CD4-positive, alpha-beta T cell (primary cell): ENCODE data around the gene FGFR3. TPM values are rescaled to one million over a fixed set of nuclear protein-coding genes. Genes with fewer than 3 reads are reported as not detected.

Source experiments
- ATAC-seq: fragments of 200-7000 bp; cut with Tn5 transposase; one replicate; pipeline ENCODE4 v1.10.0; 2022; ENCODE audit warnings: mild to moderate bottlenecking; ENCODE audit not compliant: poor library complexity
- CTCF ChIA-PET: fragments of 350-600 bp; sonication (Branson Sonifier 250); formaldehyde crosslinking; loops from one replicate; lab custom pipeline; 2021; ENCODE audit warnings: antibody characterized with exemption, inconsistent platforms; lab: Charles Lee
- POLR2A ChIA-PET: fragments of 350-600 bp; sonication (Branson Sonifier 250); formaldehyde crosslinking; loops from one replicate; lab custom pipeline; 2021; ENCODE audit warnings: antibody characterized with exemption, inconsistent platforms; lab: Charles Lee
- DNase-seq, 14 experiments: peaks; one replicate each; pipeline ENCODE4 v3.0.0-alpha.2; 2013 to 2020; ENCODE audit warnings: mixed read lengths in 2 of 14
- H3K27ac ChIP-seq, 2 donors: one replicate each; pipeline versions ENCODE4 v1.5.1 to v1.7.0; 2013; ENCODE audit warnings: low read length in 2 of 2, low read depth in 1 of 2, mild to moderate bottlenecking in 1 of 2
- H3K27me3 ChIP-seq, 2 experiments: 1 replicate in 1 of 2; 2 replicates in 1 of 2; pipeline versions ENCODE4 v1.6.1 to v1.7.0; 2013; ENCODE audit warnings: low read length in 2 of 2, control low read depth in 1 of 2, mild to moderate bottlenecking in 1 of 2, moderate library complexity in 1 of 2; ENCODE audit not compliant: insufficient read depth in 2 of 2, control insufficient read depth in 1 of 2
- H3K36me3 ChIP-seq: one replicate; pipeline ENCODE4 v1.6.1; 2013; ENCODE audit warnings: low read length, control low read depth; ENCODE audit not compliant: insufficient read depth
- H3K4me1 ChIP-seq: one replicate; pipeline ENCODE4 v1.6.1; 2013; ENCODE audit warnings: low read length, control low read depth; ENCODE audit not compliant: insufficient read depth
- H3K4me3 ChIP-seq: one replicate; pipeline ENCODE4 v1.5.1; 2013; ENCODE audit warnings: mild to moderate bottlenecking, low read length, moderate library complexity
- H3K9me3 ChIP-seq, 2 experiments: 1 replicate in 1 of 2; 2 replicates in 1 of 2; pipeline versions ENCODE4 v1.6.1 to v1.7.0; 2013; ENCODE audit warnings: low read length in 2 of 2, mild to moderate bottlenecking in 2 of 2, control low read depth in 1 of 2, moderate library complexity in 1 of 2; ENCODE audit not compliant: control insufficient read depth in 1 of 2, insufficient read depth in 1 of 2
- H3K27ac Mint-ChIP-seq: one replicate; pipeline ENCODE4 v1.8.0; 2020; ENCODE audit warnings: mixed read lengths
- H3K27me3 Mint-ChIP-seq: one replicate; pipeline ENCODE4 v1.8.0; 2021; ENCODE audit warnings: mixed read lengths
- H3K36me3 Mint-ChIP-seq: one replicate; pipeline ENCODE4 v1.8.0; 2021; ENCODE audit warnings: low read depth, mixed read lengths
- H3K4me1 Mint-ChIP-seq: one replicate; pipeline ENCODE4 v1.8.0; 2021; ENCODE audit warnings: low read depth, mixed read lengths
- H3K4me3 Mint-ChIP-seq: one replicate; pipeline ENCODE4 v1.8.0; 2020; ENCODE audit warnings: mild to moderate bottlenecking, mixed read lengths
- H3K9me3 Mint-ChIP-seq: one replicate; pipeline ENCODE4 v1.8.0; 2020; ENCODE audit warnings: mixed read lengths
- intact Hi-C, 2 experiments: fragments of 100-400 bp; cut with DNase I in 1 of 2; cut with micrococcal nuclease in 1 of 2; formaldehyde crosslinking; loops; one replicate each; pipeline versions ENCODE4 v1.15.1 to v1.9.0; 2023 to 2025; cut with DNase I, micrococcal nuclease
- total RNA-seq, 174 experiments: library from RNA in 2 of 174; stranded (reverse) in 2 of 174; gene quantifications; one replicate each; pipeline ENCODE4 v1.2.3 and lab custom pipeline; 2021 to 2026
- TF ChIP-seq, protein P1 (sequence below): fragments of 200-600 bp; IDR thresholded peaks from one replicate; pipeline ENCODE4 v1.8.0; 2022; ENCODE audit warnings: antibody characterized with exemption, mild to moderate bottlenecking

FGFR3 gene
- total RNA-seq, 2 experiments from 2014 or later = 0.33 TPM; not detected in 1

- H3K4me3 ChIP-seq = no peak overlapping the region
- Mint-ChIP-seq H3K4me1 (no peaks in the 10 kb centered on the region), H3K27me3 (peaks cover 20% of the 10 kb centered on the region), H3K27ac (no peak overlapping the region), H3K36me3 (no peaks in the 10 kb centered on the region), H3K4me3 (no peak overlapping the region), H3K9me3 (no peaks in the 10 kb centered on the region)
- ChIA-PET POLR2A (no interaction called here), CTCF (interaction anchor here (1.3 kb wide), 1 partner anchor 12 kb away, joined by 3 read pairs; no protein-coding TSS in a partner anchor)
- no peak for DNase-seq
- ATAC-seq = no peak
- H3K27ac ChIP-seq = no peak overlapping the region
- peaks cover 0 to 6% of the 10 kb centered on the region in 2 experiments for H3K9me3 ChIP-seq
- TF ChIP-seq, protein P1, sequence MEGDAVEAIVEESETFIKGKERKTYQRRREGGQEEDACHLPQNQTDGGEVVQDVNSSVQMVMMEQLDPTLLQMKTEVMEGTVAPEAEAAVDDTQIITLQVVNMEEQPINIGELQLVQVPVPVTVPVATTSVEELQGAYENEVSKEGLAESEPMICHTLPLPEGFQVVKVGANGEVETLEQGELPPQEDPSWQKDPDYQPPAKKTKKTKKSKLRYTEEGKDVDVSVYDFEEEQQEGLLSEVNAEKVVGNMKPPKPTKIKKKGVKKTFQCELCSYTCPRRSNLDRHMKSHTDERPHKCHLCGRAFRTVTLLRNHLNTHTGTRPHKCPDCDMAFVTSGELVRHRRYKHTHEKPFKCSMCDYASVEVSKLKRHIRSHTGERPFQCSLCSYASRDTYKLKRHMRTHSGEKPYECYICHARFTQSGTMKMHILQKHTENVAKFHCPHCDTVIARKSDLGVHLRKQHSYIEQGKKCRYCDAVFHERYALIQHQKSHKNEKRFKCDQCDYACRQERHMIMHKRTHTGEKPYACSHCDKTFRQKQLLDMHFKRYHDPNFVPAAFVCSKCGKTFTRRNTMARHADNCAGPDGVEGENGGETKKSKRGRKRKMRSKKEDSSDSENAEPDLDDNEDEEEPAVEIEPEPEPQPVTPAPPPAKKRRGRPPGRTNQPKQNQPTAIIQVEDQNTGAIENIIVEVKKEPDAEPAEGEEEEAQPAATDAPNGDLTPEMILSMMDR = no peak
- H3K36me3 ChIP-seq = no peaks in the 10 kb centered on the region
- peaks cover 2% of the 10 kb centered on the region for H3K4me1 ChIP-seq
- intact Hi-C loops = no loop called here
- peaks cover 19 to 23% of the 10 kb centered on the region in 2 experiments for H3K27me3 ChIP-seq
Measured at GRCh38 chr4:1800805-1801204, 7.7 kb downstream of the FGFR3 start.

- Histone ChIP-seq H3K9me3 (peaks cover 0 to 9% of the 10 kb centered on the region in 2 experiments), H3K4me1 (no peaks in the 10 kb centered on the region), H3K4me3 (no peak overlapping the region), H3K27me3 (peaks cover 13 to 17% of the 10 kb centered on the region in 2 experiments), H3K27ac (no peak overlapping the region), H3K36me3 (no peaks in the 10 kb centered on the region)
- ChIA-PET POLR2A (no interaction called here), CTCF (no interaction called here)
- Mint-ChIP-seq H3K27me3 (peaks cover 13% of the 10 kb centered on the region), H3K27ac (no peak overlapping the region), H3K36me3 (no peaks in the 10 kb centered on the region), H3K4me1 (no peaks in the 10 kb centered on the region), H3K4me3 (no peak overlapping the region), H3K9me3 (no peaks in the 10 kb centered on the region)
- ATAC-seq (no peak), DNase-seq (no peak)
- TF ChIP-seq, protein P1 = no peak
- intact Hi-C loops = no loop called here
Measured at GRCh38 chr4:1801286-1801958, 8.3 kb downstream of the FGFR3 start.

GRCh38 chr4:1802151-1802715 lies 9.1 kb downstream of the FGFR3 start:
- ChIA-PET CTCF (no interaction called here), POLR2A (no interaction called here)
- Mint-ChIP-seq H3K27ac (no peak overlapping the region), H3K36me3 (no peaks in the 10 kb centered on the region), H3K27me3 (peaks cover 8% of the 10 kb centered on the region), H3K4me1 (no peaks in the 10 kb centered on the region), H3K9me3 (no peaks in the 10 kb centered on the region), H3K4me3 (no peak overlapping the region)
- TF ChIP-seq, protein P1 = no peak
- DNase-seq (no peak), ATAC-seq (no peak)
- no peaks in the 10 kb centered on the region for H3K36me3 ChIP-seq
- no peak overlapping the region for H3K4me3 ChIP-seq
- H3K9me3 ChIP-seq = peaks cover 0 to 4% of the 10 kb centered on the region in 2 experiments
- intact Hi-C loops = no loop called here
- H3K27ac ChIP-seq = no peak overlapping the region
- peaks cover 5 to 8% of the 10 kb centered on the region in 2 experiments for H3K27me3 ChIP-seq
- H3K4me1 ChIP-seq = no peaks in the 10 kb centered on the region
